K562 (cell line): ENCODE measurements around the gene VTCN1. TPM values are rescaled to one million over a fixed set of nuclear protein-coding genes. Genes with fewer than 3 reads are reported as not detected.

Experiments used
- ATAC-seq: fragments of 200-7000 bp; cut with Tn5 transposase; 3 replicates; pipeline ENCODE4 v1.9.1; 2020; ENCODE audit warnings: moderate library complexity
- BruUV-seq: library from RNA; stranded (reverse); fragments of 400-500 nt; replicated peaks from 2 replicates; lab custom pipeline; 2021; lab: Mats Ljungman, UMichigan
- CTCF ChIA-PET: fragments of 300-600 bp; formaldehyde crosslinking; extraction: SDS; loops from one replicate; lab custom pipeline; 2021; ENCODE audit warnings: low intra/inter-chr PET ratio; lab: Yijun Ruan, JAX
- POLR2A ChIA-PET: fragments of 300-600, 350-650 bp; sonication (Branson Sonifier 250); formaldehyde crosslinking; extraction: SDS; loops from one replicate; lab custom pipeline; 2021; ENCODE audit warnings: antibody characterized with exemption, inconsistent platforms; lab: Yijun Ruan, JAX
- DNase-seq, 4 experiments: peaks; one replicate each; pipeline versions ENCODE4 v3.0.0 to v3.0.0-alpha.2; 2011 to 2018; ENCODE audit warnings: low spot score in 3 of 4, mixed read lengths in 3 of 4; ENCODE audit errors: extremely low read depth in 1 of 4
- FAIRE-seq: peaks from 2 replicates; lab custom pipeline; 2011; peaks lifted over from hg19 to GRCh38; lab: Jason Lieb, UNC
- H2AFZ ChIP-seq: 2 replicates; pipeline ENCODE4 v1.6.0; 2011; ENCODE audit warnings: low read depth, low read length, control low read depth, inconsistent platforms
- H3K27ac ChIP-seq: fragments of 200-600 bp; 3 replicates; pipeline ENCODE4 v1.8.0; 2011; ENCODE audit warnings: low read depth, mild to moderate bottlenecking, control low read depth, inconsistent platforms, low read length, moderate library complexity, mixed read lengths; ENCODE audit errors: extremely low read depth
- H3K27me3 ChIP-seq, 2 experiments: fragments of 300-600 bp in 1 of 2; 2 replicates in 1 of 2; 3 replicates in 1 of 2; pipeline versions ENCODE4 v1.6.0 to v1.8.0; 2011; ENCODE audit warnings: inconsistent platforms in 2 of 2, low read length in 2 of 2, mild to moderate bottlenecking in 1 of 2, mixed read lengths in 1 of 2, moderate library complexity in 1 of 2; ENCODE audit not compliant: control insufficient read depth in 2 of 2, insufficient read depth in 2 of 2
- H3K36me3 ChIP-seq: fragments of 300-600 bp; 3 replicates; pipeline ENCODE4 v1.8.0; 2011; ENCODE audit warnings: mild to moderate bottlenecking, low read length, inconsistent platforms; ENCODE audit not compliant: control insufficient read depth, insufficient read depth
- H3K4me1 ChIP-seq, 2 experiments: fragments of 200-600 bp in 1 of 2; replicated peaks in 1 of 2; 2 replicates in 1 of 2; 3 replicates in 1 of 2; pipeline versions ENCODE4 v1.5.1 to v1.8.0; 2011; ENCODE audit warnings: inconsistent platforms in 2 of 2, low read length in 2 of 2, mild to moderate bottlenecking in 1 of 2, mixed read lengths in 1 of 2, moderate library complexity in 1 of 2; ENCODE audit not compliant: control insufficient read depth in 2 of 2, insufficient read depth in 2 of 2
- H3K4me2 ChIP-seq: 2 replicates; pipeline ENCODE4 v1.6.1; 2011; ENCODE audit warnings: low read length, control low read depth, inconsistent platforms, mixed read lengths; ENCODE audit not compliant: insufficient read depth
- H3K4me3 ChIP-seq: fragments of 200-600 bp; sonication (generic), shearing (Covaris generic); 2 replicates; pipeline ENCODE4 v1.5.1; 2016; ENCODE audit warnings: control low read depth, inconsistent platforms
- H3K79me2 ChIP-seq: fragments of 200-600 bp; 3 replicates; pipeline ENCODE4 v1.8.0; 2011; ENCODE audit warnings: low read length, inconsistent platforms; ENCODE audit not compliant: control insufficient read depth, insufficient read depth
- H3K9ac ChIP-seq, 2 experiments: 2 replicates each; pipeline versions ENCODE4 v1.6.0 to v1.6.1; 2011; ENCODE audit warnings: low read depth in 2 of 2, low read length in 2 of 2, control low read depth in 1 of 2, inconsistent platforms in 1 of 2, mild to moderate bottlenecking in 1 of 2, mixed read lengths in 1 of 2; ENCODE audit not compliant: insufficient read depth in 1 of 2
- H3K9me1 ChIP-seq: one replicate; pipeline ENCODE4 v1.6.0; 2011; ENCODE audit warnings: inconsistent platforms, mild to moderate bottlenecking, low read length, moderate library complexity; ENCODE audit not compliant: control insufficient read depth, insufficient read depth
- H3K9me3 ChIP-seq: replicated peaks from 2 replicates; pipeline ENCODE4 v1.5.1; 2011; ENCODE audit warnings: low read depth, low read length, inconsistent platforms; ENCODE audit not compliant: control insufficient read depth, insufficient read depth
- H4K20me1 ChIP-seq: replicated peaks from 2 replicates; pipeline ENCODE4 v1.6.1; 2011; ENCODE audit warnings: low read length, inconsistent platforms, mixed read lengths; ENCODE audit not compliant: control insufficient read depth, insufficient read depth
- ATF7 ChIP-seq: fragments of 450-650 bp; IDR thresholded peaks from 2 replicates; pipeline ENCODE4 v1.7.1; 2014; ENCODE audit warnings: mild to moderate bottlenecking, moderate library complexity
- RUNX1 ChIP-seq: sonication (generic); IDR thresholded peaks from 2 replicates; pipeline ENCODE4 v1.6.1; 2016; ENCODE audit warnings: antibody characterized with exemption, low read depth
- SAFB2 ChIP-seq: fragments of 200-400 bp; formaldehyde crosslinking; IDR thresholded peaks from 2 replicates; pipeline ENCODE4 v1.6.1; 2018; ENCODE audit warnings: borderline replicate concordance, low read length, low read depth, moderate library complexity; ENCODE audit not compliant: severe bottlenecking
- SAP30 ChIP-seq: fragments of 200-600 bp; sonication (generic); IDR thresholded peaks from 2 replicates; pipeline ENCODE4 v1.6.1; 2012; ENCODE audit warnings: borderline replicate concordance, low read depth, mild to moderate bottlenecking, moderate library complexity, low read length, control low read depth, inconsistent platforms; ENCODE audit not compliant: insufficient read depth, poor library complexity, severe bottlenecking
- TEAD2 ChIP-seq: fragments of 450-650 bp; IDR thresholded peaks from 2 replicates; pipeline ENCODE4 v1.6.1; 2016; ENCODE audit warnings: missing genetic modification characterization, control low read depth, missing compliant biosample characterization
- ZNF316 ChIP-seq: fragments of 450-650 bp; IDR thresholded peaks from 2 replicates; pipeline ENCODE4 v1.6.1; 2016
- ZNF407 ChIP-seq: fragments of 450-650 bp; IDR thresholded peaks from 2 replicates; pipeline ENCODE4 v1.6.1; 2016; ENCODE audit warnings: low read depth
- ZNF699 ChIP-seq: fragments of 250-450 bp; sonication (Bioruptor Pico); IDR thresholded peaks from 2 replicates; pipeline ENCODE4 v1.8.0; 2021; ENCODE audit warnings: mild to moderate bottlenecking, moderate library complexity; ENCODE audit not compliant: insufficient replicate concordance
- WGBS: fragments of 100-300 bp; shearing (Covaris generic); methylation state at CpG from one replicate; pipeline ENCODE4 v1.1.6; 2016; ENCODE audit warnings: low coverage, mixed read lengths; ENCODE audit not compliant: insufficient coverage; ENCODE audit errors: missing lambda C conversion rate; 5-methylcytosine and 5-hydroxymethylcytosine counted together
- in situ Hi-C: fragments of 300-500 bp; cut with MboI; formaldehyde crosslinking; loops from 4 replicates; pipeline ENCODE4 v1.15.0; 2018; ENCODE audit warnings: inconsistent platforms, mixed read lengths
- intact Hi-C: fragments of 100-400 bp; cut with micrococcal nuclease; formaldehyde crosslinking; loops from 2 replicates; pipeline ENCODE4 v1.14.2; 2022
- polyA plus RNA-seq, 8 experiments: library from polyadenylated mRNA; depleted of rRNA in 4 of 8; stranded (reverse) in 5 of 8; unstranded in 3 of 8; fragments of >200 nt; fragmentation: Nextera tagmentation in 2 of 8; fragmentation: Illumina TruSeq in 1 of 8; extraction: Ambion mirVana in 2 of 8; extraction: Trizol in 1 of 8; gene quantifications; 2 replicates each; pipeline versions ENCODE4 v1.2.1 to v1.2.3, GENCODE V29; 2011 to 2014; ENCODE audit warnings: inconsistent platforms in 1 of 8, missing spikeins in 1 of 8
- total RNA-seq, 7 experiments: library from RNA; depleted of rRNA in 6 of 7; stranded (reverse); fragments of >200 nt in 6 of 7; fragmentation: Illumina TruSeq in 2 of 7; extraction: Trizol in 2 of 7; gene quantifications; 2 replicates each; pipeline versions ENCODE4 v1.2.1 to v1.2.3, GENCODE V29; 2011 to 2021; ENCODE audit warnings: low replicate concordance in 1 of 7
- TF ChIP-seq, protein P1 (sequence below), 2 experiments: fragments of 150-350 bp in 1 of 2; IDR thresholded peaks; 2 replicates each; pipeline ENCODE4 v1.6.1; 2012 to 2016; ENCODE audit warnings: low read depth in 2 of 2, low read length in 2 of 2, mild to moderate bottlenecking in 1 of 2, moderate library complexity in 1 of 2

VTCN1 gene
- total and polyA plus RNA-seq, 9 of the 15 experiments (the other 6 are each of a cell fraction or from before 2014, with no cell fraction given), result not detected

DNA sequence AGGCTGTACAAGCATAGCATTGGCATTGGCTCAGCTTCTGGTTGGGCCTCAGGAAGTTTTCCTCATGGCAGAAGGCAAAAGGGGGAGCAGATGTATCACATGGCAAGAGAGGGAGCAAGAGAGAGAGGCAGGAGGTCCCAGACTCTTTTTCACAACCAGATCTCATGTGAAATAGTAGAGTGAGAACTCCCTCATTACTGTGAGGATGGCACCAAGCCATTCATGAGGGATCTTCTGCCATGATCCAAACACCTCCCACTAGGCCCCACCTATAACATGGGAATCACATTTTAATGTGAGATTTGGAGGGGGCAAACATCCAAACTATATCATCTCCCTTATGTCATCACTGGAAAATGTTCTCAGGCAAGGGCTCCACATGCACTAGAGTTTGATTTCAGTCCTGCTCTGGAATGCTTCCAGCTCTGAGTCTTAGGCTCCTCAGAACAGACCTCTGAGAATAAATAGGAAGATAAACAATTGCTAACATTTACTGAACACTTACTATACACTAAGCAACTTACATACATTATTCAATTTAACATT lies 39.4 kb upstream of the VTCN1 start (continued):
- TF ChIP-seq, protein P1, sequence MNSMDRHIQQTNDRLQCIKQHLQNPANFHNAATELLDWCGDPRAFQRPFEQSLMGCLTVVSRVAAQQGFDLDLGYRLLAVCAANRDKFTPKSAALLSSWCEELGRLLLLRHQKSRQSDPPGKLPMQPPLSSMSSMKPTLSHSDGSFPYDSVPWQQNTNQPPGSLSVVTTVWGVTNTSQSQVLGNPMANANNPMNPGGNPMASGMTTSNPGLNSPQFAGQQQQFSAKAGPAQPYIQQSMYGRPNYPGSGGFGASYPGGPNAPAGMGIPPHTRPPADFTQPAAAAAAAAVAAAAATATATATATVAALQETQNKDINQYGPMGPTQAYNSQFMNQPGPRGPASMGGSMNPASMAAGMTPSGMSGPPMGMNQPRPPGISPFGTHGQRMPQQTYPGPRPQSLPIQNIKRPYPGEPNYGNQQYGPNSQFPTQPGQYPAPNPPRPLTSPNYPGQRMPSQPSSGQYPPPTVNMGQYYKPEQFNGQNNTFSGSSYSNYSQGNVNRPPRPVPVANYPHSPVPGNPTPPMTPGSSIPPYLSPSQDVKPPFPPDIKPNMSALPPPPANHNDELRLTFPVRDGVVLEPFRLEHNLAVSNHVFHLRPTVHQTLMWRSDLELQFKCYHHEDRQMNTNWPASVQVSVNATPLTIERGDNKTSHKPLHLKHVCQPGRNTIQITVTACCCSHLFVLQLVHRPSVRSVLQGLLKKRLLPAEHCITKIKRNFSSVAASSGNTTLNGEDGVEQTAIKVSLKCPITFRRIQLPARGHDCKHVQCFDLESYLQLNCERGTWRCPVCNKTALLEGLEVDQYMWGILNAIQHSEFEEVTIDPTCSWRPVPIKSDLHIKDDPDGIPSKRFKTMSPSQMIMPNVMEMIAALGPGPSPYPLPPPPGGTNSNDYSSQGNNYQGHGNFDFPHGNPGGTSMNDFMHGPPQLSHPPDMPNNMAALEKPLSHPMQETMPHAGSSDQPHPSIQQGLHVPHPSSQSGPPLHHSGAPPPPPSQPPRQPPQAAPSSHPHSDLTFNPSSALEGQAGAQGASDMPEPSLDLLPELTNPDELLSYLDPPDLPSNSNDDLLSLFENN (IDR thresholded peaks at IDR 0.05; ENCODE audit: low read depth in 2 of 2, low read length in 2 of 2), result no peak
- no peak for TF ChIP-seq ATF7

DNA sequence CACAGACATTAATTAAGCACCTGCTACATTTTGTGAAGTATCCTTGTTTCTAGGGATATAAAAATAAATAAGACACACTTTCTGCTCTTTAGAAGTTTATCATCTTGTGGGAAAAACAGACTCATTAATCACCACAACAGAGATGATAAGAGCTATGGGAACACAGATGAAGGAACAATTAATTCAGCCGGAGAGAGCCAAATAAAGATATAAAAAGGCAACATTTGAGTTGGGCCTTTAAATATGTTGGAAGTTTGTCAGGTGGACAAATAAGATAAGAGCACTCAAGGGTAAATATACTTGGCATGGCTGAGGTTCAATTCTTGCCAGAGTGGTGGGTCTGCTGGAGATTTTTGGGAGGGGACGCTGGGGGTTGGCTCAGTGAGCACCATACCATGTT lies 34.2 kb upstream of the VTCN1 start:
- intact Hi-C loops (no loop called here), in situ Hi-C loops (no loop called here)
- 0% methylated on average over 2 of the region's 2 CpGs for WGBS
- no peak overlapping the region for H3K4me3 ChIP-seq
- H3K4me1 ChIP-seq, result no peaks in the 10 kb centered on the region
- ChIA-PET POLR2A (no interaction called here), CTCF (no interaction called here)
- no peak overlapping the region for H2AFZ ChIP-seq
- no peaks in the 10 kb centered on the region for H3K9me3 ChIP-seq
- H3K4me2 ChIP-seq, result no peak overlapping the region
- peaks cover 9 to 13% of the 10 kb centered on the region in 2 experiments; a peak in 3 of 5 replicates for H3K27me3 ChIP-seq
- no peak for ATAC-seq
- H4K20me1 ChIP-seq, result no peaks in the 10 kb centered on the region
- no peak for FAIRE-seq
- no TSS peak for BruUV-seq
- DNase-seq, result no peak
- no peaks in the 10 kb centered on the region for H3K9me1 ChIP-seq
- no peak overlapping the region for H3K9ac ChIP-seq
- H3K79me2 ChIP-seq, result no peaks in the 10 kb centered on the region
- H3K36me3 ChIP-seq, result no peaks in the 10 kb centered on the region
- H3K27ac ChIP-seq, result no peak overlapping the region
- TF ChIP-seq ZNF407 (no peak), SAP30 (no peak), ZNF316 (no peak), SAFB2 (no peak), TEAD2 (tag) (no peak), RUNX1 (no peak), ZNF699 (CRISPR knock-in tag) (no peak)
